ENCODE data around the gene MT1H.

MT1H gene

DNA sequence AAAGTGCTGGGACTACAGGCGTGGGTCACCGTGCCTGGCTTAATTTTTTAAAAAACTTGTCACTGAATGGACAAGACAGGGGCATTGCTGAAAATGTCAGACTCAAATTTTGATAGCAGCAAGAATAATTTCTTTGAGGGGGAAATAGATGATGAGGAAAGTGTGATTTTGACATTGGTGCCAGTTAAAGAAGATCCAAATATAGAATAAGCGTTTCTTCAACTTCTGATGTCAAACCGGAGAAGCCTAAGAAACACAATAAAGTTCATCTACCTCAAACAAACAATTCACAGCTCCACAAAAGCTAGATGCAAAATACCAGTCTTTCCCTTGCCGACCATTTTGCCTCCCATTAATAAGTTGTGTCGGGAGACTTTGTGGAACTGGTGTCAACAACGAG lies 17.1 kb downstream of the MT1H start:
- TF ChIP-seq, protein P1, sequence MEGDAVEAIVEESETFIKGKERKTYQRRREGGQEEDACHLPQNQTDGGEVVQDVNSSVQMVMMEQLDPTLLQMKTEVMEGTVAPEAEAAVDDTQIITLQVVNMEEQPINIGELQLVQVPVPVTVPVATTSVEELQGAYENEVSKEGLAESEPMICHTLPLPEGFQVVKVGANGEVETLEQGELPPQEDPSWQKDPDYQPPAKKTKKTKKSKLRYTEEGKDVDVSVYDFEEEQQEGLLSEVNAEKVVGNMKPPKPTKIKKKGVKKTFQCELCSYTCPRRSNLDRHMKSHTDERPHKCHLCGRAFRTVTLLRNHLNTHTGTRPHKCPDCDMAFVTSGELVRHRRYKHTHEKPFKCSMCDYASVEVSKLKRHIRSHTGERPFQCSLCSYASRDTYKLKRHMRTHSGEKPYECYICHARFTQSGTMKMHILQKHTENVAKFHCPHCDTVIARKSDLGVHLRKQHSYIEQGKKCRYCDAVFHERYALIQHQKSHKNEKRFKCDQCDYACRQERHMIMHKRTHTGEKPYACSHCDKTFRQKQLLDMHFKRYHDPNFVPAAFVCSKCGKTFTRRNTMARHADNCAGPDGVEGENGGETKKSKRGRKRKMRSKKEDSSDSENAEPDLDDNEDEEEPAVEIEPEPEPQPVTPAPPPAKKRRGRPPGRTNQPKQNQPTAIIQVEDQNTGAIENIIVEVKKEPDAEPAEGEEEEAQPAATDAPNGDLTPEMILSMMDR (IDR thresholded peaks at IDR 0.05; ENCODE audit: control insufficient read depth, insufficient read depth, low read depth, low read length, missing control alignments) = no peak
- DNase-seq (ENCODE audit: low read depth) = no peak

DNA sequence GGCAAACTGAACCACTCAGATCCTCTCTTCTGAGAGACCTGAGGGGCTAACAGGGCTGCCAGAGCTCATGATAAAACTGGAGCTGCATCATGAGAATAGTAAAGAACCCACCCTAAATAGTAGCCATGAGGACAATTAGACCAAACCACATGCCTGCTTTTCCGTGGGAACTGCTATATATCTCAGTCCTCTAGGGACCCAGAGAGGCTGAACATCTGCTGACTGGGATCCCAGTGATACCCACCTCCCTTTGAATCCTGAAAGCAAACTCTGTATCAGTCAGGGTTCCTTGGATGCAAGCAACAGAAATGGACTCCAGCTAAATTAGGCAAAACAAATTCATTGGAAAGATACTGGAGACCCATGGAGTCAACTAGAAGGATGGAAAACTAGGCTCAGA lies 19.1 kb downstream of the MT1H start:
- TF ChIP-seq, protein P1 (IDR thresholded peaks at IDR 0.05; ENCODE audit: control insufficient read depth, insufficient read depth, low read depth, low read length, missing control alignments) = no peak
- no peak for DNase-seq (ENCODE audit: low read depth)
- no peak overlapping the region for H3K4me3 ChIP-seq (ENCODE audit: control insufficient read depth, low read depth, low read length)

More for the DNA sequence above, 17.1 kb downstream of the MT1H start:
- no peak overlapping the region for H3K4me3 ChIP-seq (ENCODE audit: control insufficient read depth, low read depth, low read length)

DNA sequence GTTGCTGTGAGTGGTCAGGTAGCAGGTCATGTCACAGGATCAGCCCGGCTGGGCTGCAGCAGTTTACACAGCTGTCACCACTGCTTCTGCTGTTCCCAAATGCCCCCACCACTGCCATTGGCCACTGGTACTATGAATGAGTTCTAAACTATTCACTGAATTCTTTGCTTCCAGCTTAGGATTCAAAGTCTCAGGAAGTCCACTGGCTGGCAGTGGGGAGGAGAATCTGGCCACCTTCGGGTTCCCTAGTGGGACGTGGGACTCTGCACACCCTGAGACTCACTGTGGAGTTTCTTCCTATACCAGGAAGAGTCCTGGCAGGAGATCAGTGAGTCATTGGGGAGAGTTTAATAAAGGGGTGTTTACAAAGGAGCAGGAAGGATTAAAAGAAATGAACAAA lies 19.6 kb downstream of the MT1H start:
- H3K4me3 ChIP-seq (ENCODE audit: control insufficient read depth, low read depth, low read length) = no peak overlapping the region
- TF ChIP-seq, protein P1 (IDR thresholded peaks at IDR 0.05; ENCODE audit: control insufficient read depth, insufficient read depth, low read depth, low read length, missing control alignments) = no peak
- DNase-seq (ENCODE audit: low read depth) = no peak

DNA sequence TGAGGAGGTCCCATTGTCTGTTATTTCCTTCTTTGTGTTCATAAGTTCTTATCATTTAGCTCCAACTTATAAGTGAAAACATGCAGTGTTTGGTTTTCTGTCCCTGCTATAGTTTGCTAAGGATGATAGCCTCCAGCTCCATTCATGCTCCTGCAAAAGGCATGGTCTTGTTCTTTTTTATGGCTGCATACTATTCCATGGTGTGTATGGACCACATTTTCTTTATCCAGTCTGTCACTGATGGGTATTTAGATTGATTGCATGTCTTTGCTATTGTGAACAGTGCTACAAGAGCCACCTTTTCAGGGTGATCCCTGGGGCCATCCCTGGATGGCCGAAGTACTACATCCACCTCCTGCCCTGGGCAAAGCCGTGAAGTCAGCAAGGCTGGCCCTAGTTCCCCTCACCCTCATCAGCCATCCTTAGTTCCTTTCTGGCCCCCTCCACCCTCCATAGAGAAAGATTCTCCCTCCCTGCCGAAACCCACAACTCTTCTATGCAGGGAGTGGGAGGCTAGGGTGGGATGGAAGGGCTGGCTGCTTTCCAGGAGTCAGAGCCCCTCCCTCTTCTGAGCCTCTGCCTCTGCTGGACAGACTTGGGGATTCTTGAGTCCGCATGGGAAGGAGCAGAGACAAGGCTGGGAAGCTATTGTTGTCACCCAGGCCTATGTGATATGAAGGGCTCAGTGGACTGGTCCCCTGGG lies 21.0 kb downstream of the MT1H start:
- no peak overlapping the region for H3K4me3 ChIP-seq (ENCODE audit: control insufficient read depth, low read depth, low read length)
- TF ChIP-seq, protein P1 (IDR thresholded peaks at IDR 0.05; ENCODE audit: control insufficient read depth, insufficient read depth, low read depth, low read length, missing control alignments) = no peak
- DNase-seq (ENCODE audit: low read depth) = no peak

DNA sequence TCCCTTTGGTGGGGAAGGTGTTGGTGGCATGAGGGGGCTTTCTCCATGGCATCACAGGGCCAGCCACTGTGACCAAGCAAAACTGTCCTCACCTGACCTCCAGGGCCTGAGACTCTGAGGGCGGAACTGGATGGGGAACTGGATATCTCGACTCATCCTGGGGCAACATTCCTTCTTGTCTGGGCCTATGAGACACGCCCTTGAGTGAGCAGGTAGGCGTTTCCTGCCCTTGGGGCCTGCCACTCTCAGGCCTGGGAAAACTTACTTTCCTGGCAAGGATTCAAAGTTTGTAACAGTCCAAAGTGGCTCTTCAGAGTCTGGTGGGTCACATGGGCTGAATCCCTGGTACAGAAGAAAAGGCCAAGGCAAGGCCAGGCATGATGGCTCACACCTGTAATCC lies 22.3 kb downstream of the MT1H start:
- no peak overlapping the region for H3K4me3 ChIP-seq (ENCODE audit: control insufficient read depth, low read depth, low read length)
- DNase-seq (ENCODE audit: low read depth) = no peak
- TF ChIP-seq, protein P1 (IDR thresholded peaks at IDR 0.05; ENCODE audit: control insufficient read depth, insufficient read depth, low read depth, low read length, missing control alignments) = no peak

DNA sequence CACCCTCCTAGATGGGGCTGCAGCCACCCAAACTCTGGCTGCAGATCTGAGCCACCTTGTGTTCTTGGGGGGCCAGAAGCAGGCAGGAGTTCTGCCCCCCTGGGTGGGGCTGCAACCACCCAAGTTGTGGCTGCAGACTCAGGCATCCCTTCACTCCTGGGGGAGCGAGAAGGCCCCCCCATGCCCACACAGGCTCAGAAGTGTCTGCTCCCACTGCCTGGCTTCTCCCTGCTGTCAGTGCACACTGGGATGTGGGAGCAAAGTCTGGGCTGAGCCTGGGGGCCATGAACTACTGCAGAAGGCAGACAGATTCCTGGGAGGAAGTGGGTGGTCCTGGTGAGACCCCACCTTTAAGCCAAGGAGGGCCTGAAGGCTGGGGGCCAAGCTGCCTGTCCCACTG lies 25.6 kb downstream of the MT1H start:
- no peak for DNase-seq (ENCODE audit: low read depth)
- H3K4me3 ChIP-seq (ENCODE audit: control insufficient read depth, low read depth, low read length) = no peak overlapping the region
- TF ChIP-seq, protein P1 (IDR thresholded peaks at IDR 0.05; ENCODE audit: control insufficient read depth, insufficient read depth, low read depth, low read length, missing control alignments) = no peak
